KMS-11 (cell line): Measurements from ENCODE around the gene ITPKB.

ENCODE experiments used
- H2AFZ ChIP-seq: fragments of 200-600 bp; sonication (generic); 2 replicates; pipeline ENCODE4 v1.6.1; 2016; ENCODE audit warnings: antibody characterized with exemption, mixed run types, low read depth
- H3K27ac ChIP-seq: fragments of 200-600 bp; sonication (generic); 2 replicates; pipeline ENCODE4 v1.6.1; 2016; ENCODE audit warnings: mild to moderate bottlenecking, mixed run types
- H3K27me3 ChIP-seq: fragments of 200-600 bp; sonication (generic); 2 replicates; pipeline ENCODE4 v1.6.1; 2017; ENCODE audit warnings: mild to moderate bottlenecking, low read depth, mixed run types, moderate library complexity; ENCODE audit not compliant: insufficient read depth
- H3K36me3 ChIP-seq: fragments of 200-600 bp; sonication (generic); 2 replicates; pipeline ENCODE4 v1.6.1; 2017; ENCODE audit warnings: mild to moderate bottlenecking, mixed run types; ENCODE audit not compliant: insufficient read depth
- H3K4me1 ChIP-seq: fragments of 200-600 bp; sonication (generic); 2 replicates; pipeline ENCODE4 v1.6.1; 2016; ENCODE audit warnings: mild to moderate bottlenecking, low read depth, mixed run types; ENCODE audit not compliant: poor library complexity, severe bottlenecking
- H3K4me2 ChIP-seq: fragments of 200-600 bp; sonication (generic); 2 replicates; pipeline ENCODE4 v1.7.0; 2016; ENCODE audit warnings: mild to moderate bottlenecking, mixed run types
- H3K4me3 ChIP-seq: fragments of 200-600 bp; sonication (generic); IDR thresholded peaks from 2 replicates; pipeline ENCODE4 v1.6.1; 2017; ENCODE audit warnings: low read depth, low read length, mixed read lengths; ENCODE audit not compliant: insufficient read depth
- H3K79me2 ChIP-seq: fragments of 200-600 bp; sonication (generic); 2 replicates; pipeline ENCODE4 v1.6.1; 2016; ENCODE audit warnings: low read depth, mixed run types; ENCODE audit not compliant: insufficient read depth
- H3K9ac ChIP-seq: fragments of 200-600 bp; sonication (generic); 2 replicates; pipeline ENCODE4 v1.6.1; 2016; ENCODE audit warnings: mild to moderate bottlenecking, mixed run types
- H4K20me1 ChIP-seq: fragments of 200-600 bp; sonication (generic); 2 replicates; pipeline ENCODE4 v1.6.1; 2016; ENCODE audit warnings: mild to moderate bottlenecking, mixed run types; ENCODE audit not compliant: insufficient read depth
- CTCF ChIP-seq: fragments of 200-600 bp; sonication (generic); conservative IDR thresholded peaks from 2 replicates; pipeline ENCODE4 v1.6.1; 2017; ENCODE audit warnings: low read depth, mild to moderate bottlenecking, antibody characterized with exemption, low read length, moderate library complexity, mixed read lengths

The ITPKB gene

GRCh38 chr1:226603858-226604559 lies 135.1 kb downstream of the ITPKB start:
- Histone ChIP-seq H3K4me1 (no peaks in the 10 kb centered on the region), H3K27ac (no peak overlapping the region), H3K4me3 (no peak overlapping the region), H2AFZ (no peak overlapping the region), H4K20me1 (no peaks in the 10 kb centered on the region), H3K9ac (no peak overlapping the region), H3K36me3 (no peaks in the 10 kb centered on the region), H3K27me3 (no peaks in the 10 kb centered on the region), H3K4me2 (no peak overlapping the region), H3K79me2 (no peaks in the 10 kb centered on the region)
- no peak for TF ChIP-seq CTCF

- Histone ChIP-seq H2AFZ (no peak overlapping the region), H3K79me2 (no peaks in the 10 kb centered on the region), H3K4me3 (no peak overlapping the region), H3K27me3 (no peaks in the 10 kb centered on the region), H3K4me1 (no peaks in the 10 kb centered on the region), H3K4me2 (no peak overlapping the region), H3K27ac (no peak overlapping the region), H3K9ac (no peak overlapping the region), H3K36me3 (no peaks in the 10 kb centered on the region), H4K20me1 (no peaks in the 10 kb centered on the region)
- TF ChIP-seq CTCF: no peak
Measured at GRCh38 chr1:226603022-226603857, 135.8 kb downstream of the ITPKB start.

GRCh38 chr1:226602186-226603021 lies 136.7 kb downstream of the ITPKB start:
- Histone ChIP-seq H3K9ac (no peak overlapping the region), H3K27ac (no peak overlapping the region), H3K79me2 (no peaks in the 10 kb centered on the region), H2AFZ (no peak overlapping the region), H3K4me1 (no peaks in the 10 kb centered on the region), H3K27me3 (no peaks in the 10 kb centered on the region), H4K20me1 (no peaks in the 10 kb centered on the region), H3K4me2 (no peak overlapping the region), H3K36me3 (no peaks in the 10 kb centered on the region), H3K4me3 (no peak overlapping the region)
- TF ChIP-seq CTCF: no peak

- Histone ChIP-seq H3K4me3 (no peak overlapping the region), H3K36me3 (no peaks in the 10 kb centered on the region), H3K27me3 (no peaks in the 10 kb centered on the region), H3K4me1 (no peaks in the 10 kb centered on the region), H3K27ac (no peak overlapping the region), H2AFZ (no peak overlapping the region), H3K4me2 (no peak overlapping the region), H3K9ac (no peak overlapping the region), H4K20me1 (no peaks in the 10 kb centered on the region), H3K79me2 (no peaks in the 10 kb centered on the region)
- no peak for TF ChIP-seq CTCF
Measured at GRCh38 chr1:226601456-226601855, 137.6 kb downstream of the ITPKB start.
